Naive thymus-derived CD4-positive, alpha-beta T cell (primary cell): ENCODE measurements around the gene TRAF2. TPM values are rescaled to one million over a fixed set of nuclear protein-coding genes. Genes with fewer than 3 reads are reported as not detected.
A peak's percentile ranks its signal among the peaks of the same experiment; 100 is the strongest.

ENCODE experiments used
- ATAC-seq: fragments of 150-1000 bp; cut with Tn5 transposase; 2 replicates; pipeline ENCODE4 v1.10.0; 2021; ENCODE audit warnings: mild to moderate bottlenecking, moderate library complexity
- CTCF ChIA-PET: fragments of 350-600 bp; sonication (Branson Sonifier 250); formaldehyde crosslinking; loops from one replicate; lab custom pipeline; 2021; ENCODE audit warnings: antibody characterized with exemption; lab: Charles Lee
- POLR2A ChIA-PET: fragments of 350-600 bp; sonication (Branson Sonifier 250); formaldehyde crosslinking; loops from one replicate; lab custom pipeline; 2021; ENCODE audit warnings: antibody characterized with exemption, inconsistent platforms; lab: Charles Lee
- DNase-seq, 9 donors: peaks; one replicate each; pipeline versions ENCODE4 v3.0.0 to v3.0.0-alpha.2; 2020 to 2022; ENCODE audit warnings: mixed read lengths in 1 of 9
- H3K27ac ChIP-seq: one replicate; pipeline ENCODE4 v1.7.0; 2013; ENCODE audit warnings: mild to moderate bottlenecking, low read depth, low read length, moderate library complexity
- H3K27me3 ChIP-seq, 2 donors: one replicate each; pipeline ENCODE4 v1.7.0; 2013; ENCODE audit warnings: low read length in 2 of 2, mild to moderate bottlenecking in 2 of 2, moderate library complexity in 2 of 2; ENCODE audit not compliant: control insufficient read depth in 2 of 2, insufficient read depth in 2 of 2
- H3K36me3 ChIP-seq, 3 experiments: 1 replicate in 2 of 3; 2 replicates in 1 of 3; pipeline ENCODE4 v1.7.0; 2013; ENCODE audit warnings: low read length in 3 of 3, mild to moderate bottlenecking in 3 of 3, moderate library complexity in 1 of 3; ENCODE audit not compliant: insufficient read depth in 3 of 3, control insufficient read depth in 2 of 3
- H3K4me1 ChIP-seq, 2 donors: one replicate each; pipeline ENCODE4 v1.7.0; 2013; ENCODE audit warnings: low read length in 2 of 2, mild to moderate bottlenecking in 2 of 2, moderate library complexity in 1 of 2; ENCODE audit not compliant: control insufficient read depth in 2 of 2, insufficient read depth in 2 of 2
- H3K4me3 ChIP-seq: 2 replicates; pipeline ENCODE4 v1.7.0; 2013; ENCODE audit warnings: mild to moderate bottlenecking, low read length
- H3K9me3 ChIP-seq, 3 experiments: 1 replicate in 2 of 3; 2 replicates in 1 of 3; pipeline ENCODE4 v1.7.0; 2013; ENCODE audit warnings: low read length in 3 of 3; ENCODE audit not compliant: control insufficient read depth in 2 of 3
- H3K27ac Mint-ChIP-seq, 9 donors: one replicate each; pipeline ENCODE4 v1.8.0; 2020 to 2022; ENCODE audit warnings: mixed read lengths in 9 of 9, mild to moderate bottlenecking in 8 of 9, moderate library complexity in 5 of 9, inconsistent platforms in 2 of 9
- H3K27me3 Mint-ChIP-seq, 5 donors: one replicate each; pipeline ENCODE4 v1.8.0; 2021 to 2022; ENCODE audit warnings: mixed read lengths in 5 of 5, mild to moderate bottlenecking in 1 of 5
- H3K36me3 Mint-ChIP-seq, 5 donors: one replicate each; pipeline ENCODE4 v1.8.0; 2020 to 2022; ENCODE audit warnings: mixed read lengths in 5 of 5, mild to moderate bottlenecking in 3 of 5, inconsistent platforms in 1 of 5
- H3K4me1 Mint-ChIP-seq, 7 donors: one replicate each; pipeline ENCODE4 v1.8.0; 2020 to 2022; ENCODE audit warnings: mixed read lengths in 7 of 7, mild to moderate bottlenecking in 3 of 7, inconsistent platforms in 1 of 7
- H3K4me3 Mint-ChIP-seq, 10 donors: one replicate each; pipeline ENCODE4 v1.8.0; 2020 to 2022; ENCODE audit warnings: mild to moderate bottlenecking in 10 of 10, mixed read lengths in 10 of 10, moderate library complexity in 6 of 10, inconsistent platforms in 2 of 10
- H3K9me3 Mint-ChIP-seq, 11 donors: one replicate each; pipeline ENCODE4 v1.8.0; 2020 to 2022; ENCODE audit warnings: mixed read lengths in 11 of 11, mild to moderate bottlenecking in 4 of 11, inconsistent platforms in 1 of 11, moderate library complexity in 1 of 11
- intact Hi-C, 2 donors: fragments of 100-400 bp; cut with micrococcal nuclease; formaldehyde crosslinking; loops; one replicate each; pipeline ENCODE4 v1.15.1; 2023
- polyA plus RNA-seq, 2 donors: library from polyadenylated mRNA; unstranded; fragments of 300-500 nt; fragmentation: Illumina TruSeq; gene quantifications; one replicate each; pipeline ENCODE4 v1.2.3, GENCODE V29; 2021
- total RNA-seq, 6 experiments: library from RNA in 5 of 6; stranded (reverse) in 5 of 6; gene quantifications; 1 replicate in 5 of 6; 2 replicates in 1 of 6; pipeline ENCODE4 v1.2.3 and lab custom pipeline; 2021 to 2026

The TRAF2 gene
- total and polyA plus RNA-seq, 7 experiments from 2014 or later = 11.9 to 72.8 (median 29.1) TPM

DNA sequence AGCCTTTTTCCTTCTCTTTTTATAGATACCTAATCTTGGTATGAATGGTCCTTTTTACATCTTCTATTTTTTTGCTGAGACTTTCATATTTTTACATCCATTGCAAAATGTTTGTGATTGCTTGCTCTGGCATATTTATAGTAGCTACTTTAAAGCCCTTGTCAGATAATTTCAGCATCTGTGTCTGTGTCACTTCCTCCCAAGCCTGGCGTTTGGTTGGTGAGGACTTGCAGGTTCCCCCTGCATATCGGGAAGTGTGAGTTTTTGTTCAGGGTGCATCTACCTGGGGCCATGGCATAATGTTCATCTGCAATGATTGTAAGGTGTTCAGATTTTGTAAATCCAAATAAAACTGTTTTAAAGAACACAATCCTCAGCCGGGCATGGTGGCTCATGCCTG lies 49.3 kb downstream of the TRAF2 start:
- no peak overlapping the region for H3K4me3 ChIP-seq
- DNase-seq (no peak), ATAC-seq (no peak)
- intact Hi-C loops = no loop called here
- peaks cover 0 to 4% (median 0%) of the 10 kb centered on the region in 3 experiments for H3K9me3 ChIP-seq
- Mint-ChIP-seq H3K4me3 (no peak overlapping the region), H3K27ac (no peak overlapping the region), H3K4me1 (peaks cover 0 to 20% (median 9%) of the 10 kb centered on the region in 7 donors), H3K9me3 (peaks cover 0 to 10% (median 0%) of the 10 kb centered on the region in 11 donors), H3K27me3 (no peaks in the 10 kb centered on the region), H3K36me3 (peaks cover 0 to 22% (median 13%) of the 10 kb centered on the region in 5 donors)
- no peaks in the 10 kb centered on the region for H3K4me1 ChIP-seq
- CTCF ChIA-PET = no interaction called here
- no peak overlapping the region for H3K27ac ChIP-seq
- H3K27me3 ChIP-seq = no peaks in the 10 kb centered on the region
- peaks cover 0 to 17% (median 0%) of the 10 kb centered on the region in 3 experiments for H3K36me3 ChIP-seq
- POLR2A ChIA-PET = interaction anchor here (0.6 kb wide), 1 partner anchor 96 kb away, joined by 4 read pairs; no protein-coding TSS in a partner anchor

DNA sequence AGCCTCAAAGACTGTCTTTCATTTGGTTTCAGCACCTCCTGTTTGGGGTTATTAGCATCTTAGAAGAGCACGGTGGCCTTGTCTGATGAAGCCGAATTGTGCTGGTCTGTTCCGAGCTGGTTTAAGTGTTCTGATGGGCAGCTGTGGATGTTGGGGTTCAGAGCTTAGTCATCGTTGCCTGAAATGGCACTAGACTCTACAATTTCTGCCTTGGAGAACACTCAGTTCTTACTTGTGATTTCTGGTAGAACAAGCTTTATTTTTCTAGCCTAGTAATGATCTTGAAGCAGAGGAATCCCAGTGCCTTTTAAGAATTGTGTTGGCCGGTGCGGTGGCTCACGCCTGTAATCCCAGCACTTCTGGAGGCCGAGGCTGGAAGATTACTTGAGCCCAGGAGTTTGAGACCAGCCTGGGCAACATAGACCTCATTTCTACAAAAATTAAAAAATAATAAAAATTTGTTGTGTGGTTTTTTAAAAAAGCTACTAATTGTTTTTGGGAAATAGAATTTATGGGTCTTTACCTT lies 50.4 kb downstream of the TRAF2 start:
- Mint-ChIP-seq H3K36me3 (peaks cover 0 to 22% (median 13%) of the 10 kb centered on the region in 5 donors), H3K4me1 (peaks cover 0 to 20% (median 9%) of the 10 kb centered on the region in 7 donors), H3K27me3 (no peaks in the 10 kb centered on the region), H3K4me3 (no peak overlapping the region), H3K27ac (no peak overlapping the region), H3K9me3 (peaks cover 0 to 10% (median 1%) of the 10 kb centered on the region in 11 donors)
- ChIA-PET CTCF (interaction anchor here (0.9 to 2.0 kb wide), 2 partner anchors 37 to 159 kb away, joined by 3 to 5 read pairs; no protein-coding TSS in a partner anchor), POLR2A (interaction anchor here (0.7 kb wide), 1 partner anchor 37 kb away, joined by 3 read pairs; no protein-coding TSS in a partner anchor)
- Histone ChIP-seq H3K27me3 (no peaks in the 10 kb centered on the region), H3K4me3 (no peak overlapping the region), H3K9me3 (peaks cover 0 to 4% (median 0%) of the 10 kb centered on the region in 3 experiments), H3K4me1 (no peaks in the 10 kb centered on the region), H3K36me3 (peaks cover 0 to 27% (median 6%) of the 10 kb centered on the region in 3 experiments), H3K27ac (no peak overlapping the region)
- DNase-seq (no peak), ATAC-seq (no peak)
- intact Hi-C loops = no loop called here

- no peaks in the 10 kb centered on the region for H3K4me1 ChIP-seq
- Mint-ChIP-seq H3K9me3 (peaks cover 0 to 10% (median 1%) of the 10 kb centered on the region in 11 donors), H3K4me3 (no peak overlapping the region), H3K4me1 (peaks cover 0 to 18% (median 10%) of the 10 kb centered on the region in 7 donors), H3K27me3 (no peaks in the 10 kb centered on the region), H3K27ac (no peak overlapping the region), H3K36me3 (peaks cover 0 to 22% (median 12%) of the 10 kb centered on the region in 5 donors)
- ATAC-seq (no peak), DNase-seq (peak in 1 of 9 donors; percentile 1)
- H3K36me3 ChIP-seq = peaks cover 0 to 34% (median 6%) of the 10 kb centered on the region in 3 experiments
- H3K27me3 ChIP-seq = no peaks in the 10 kb centered on the region
- CTCF ChIA-PET = interaction anchor here (2.0 kb wide), 1 partner anchor 37 kb away, joined by 5 read pairs; no protein-coding TSS in a partner anchor
- peaks cover 0 to 4% (median 0%) of the 10 kb centered on the region in 3 experiments for H3K9me3 ChIP-seq
- no peak overlapping the region for H3K4me3 ChIP-seq
- intact Hi-C loops = no loop called here
- POLR2A ChIA-PET = no interaction called here
- no peak overlapping the region for H3K27ac ChIP-seq
Measured at GRCh38 chr9:136937186-136938001, 51.1 kb downstream of the TRAF2 start.

GRCh38 chr9:136939431-136939995 lies 53.2 kb downstream of the TRAF2 start:
- no peak overlapping the region for H3K27ac ChIP-seq
- ATAC-seq (no peak), DNase-seq (no peak)
- H3K36me3 ChIP-seq = peaks cover 0 to 43% (median 6%) of the 10 kb centered on the region in 3 experiments
- peaks cover 0 to 22% (median 12%) of the 10 kb centered on the region in 5 donors for H3K36me3 Mint-ChIP-seq
- POLR2A ChIA-PET = no interaction called here
- peaks cover 0 to 10% (median 1%) of the 10 kb centered on the region in 11 donors for H3K9me3 Mint-ChIP-seq
- peaks cover 0 to 4% (median 0%) of the 10 kb centered on the region in 3 experiments for H3K9me3 ChIP-seq
- H3K27ac Mint-ChIP-seq = peak overlapping the region in 1 of 9 donors; percentile 41
- H3K4me1 Mint-ChIP-seq = peaks cover 0 to 18% (median 1%) of the 10 kb centered on the region in 7 donors
- intact Hi-C loops = no loop called here
- no peak overlapping the region for H3K4me3 Mint-ChIP-seq
- CTCF ChIA-PET = no interaction called here
- H3K4me3 ChIP-seq = no peak overlapping the region
- H3K4me1 ChIP-seq = peaks cover 0 to 4% of the 10 kb centered on the region in 2 donors
- no peaks in the 10 kb centered on the region for H3K27me3 ChIP-seq
- no peaks in the 10 kb centered on the region for H3K27me3 Mint-ChIP-seq

DNA sequence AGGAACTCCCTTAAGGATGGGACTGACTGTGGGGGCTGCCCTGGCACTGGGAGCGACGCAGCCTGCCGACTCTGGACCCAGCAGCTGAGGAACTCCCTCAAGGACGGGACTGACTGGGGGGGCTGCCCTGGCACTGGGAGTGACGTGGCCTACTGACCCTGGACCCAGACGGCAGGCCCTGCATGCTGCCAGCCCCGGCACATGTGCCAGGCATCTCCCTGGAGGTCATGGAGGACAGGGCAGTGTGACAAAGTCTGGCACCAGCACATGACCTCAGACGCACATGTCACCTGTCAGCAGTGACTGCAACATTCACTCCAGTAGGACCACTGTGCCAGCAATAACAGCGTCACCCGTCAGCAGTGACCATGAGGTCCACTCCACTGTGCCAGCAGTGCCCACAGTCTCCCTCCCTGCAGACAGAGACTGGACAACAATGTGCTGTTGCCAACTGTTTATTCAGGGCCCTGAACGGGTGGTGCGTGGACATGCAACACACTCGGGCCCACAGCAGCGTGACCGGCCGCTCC lies 53.7 kb downstream of the TRAF2 start:
- Mint-ChIP-seq H3K36me3 (peaks cover 0 to 22% (median 12%) of the 10 kb centered on the region in 5 donors), H3K27ac (no peak overlapping the region), H3K4me1 (peaks cover 0 to 22% (median 5%) of the 10 kb centered on the region in 7 donors), H3K4me3 (peak overlapping the region in 1 of 10 donors; percentile 20), H3K9me3 (peaks cover 0 to 10% (median 1%) of the 10 kb centered on the region in 11 donors), H3K27me3 (no peaks in the 10 kb centered on the region)
- intact Hi-C loops = loop anchor here (5.0 to 10.0 kb wide), 3 partner anchors 133 to 285 kb away; partner anchors contain the start of genes CYSRT1 (in 1 of the 2), NDOR1 (in 1 of the 2), RABL6 (in 1 of the 2) and RNF208 (in 1 of the 2)
- Histone ChIP-seq H3K4me1 (peaks cover 4 to 7% of the 10 kb centered on the region in 2 donors), H3K36me3 (peaks cover 0 to 43% (median 6%) of the 10 kb centered on the region in 3 experiments), H3K4me3 (no peak overlapping the region), H3K9me3 (peaks cover 0 to 4% (median 0%) of the 10 kb centered on the region in 3 experiments), H3K27me3 (no peaks in the 10 kb centered on the region), H3K27ac (no peak overlapping the region)
- POLR2A ChIA-PET = no interaction called here
- ATAC-seq (no peak), DNase-seq (no peak)
- CTCF ChIA-PET = no interaction called here
